AG09319 (cell line): Measurements from ENCODE around the gene ARAP1.

ENCODE experiments used
- DNase-seq: peaks from one replicate; pipeline ENCODE4 v3.0.0-alpha.2; 2010; ENCODE audit warnings: low read depth; ENCODE audit errors: extremely low read depth
- TF ChIP-seq, protein P1 (sequence below): IDR thresholded peaks from 2 replicates; pipeline ENCODE4 v1.5.1; 2011; ENCODE audit warnings: low read depth, mild to moderate bottlenecking, inconsistent platforms, low read length, moderate library complexity

Gene ARAP1

DNA sequence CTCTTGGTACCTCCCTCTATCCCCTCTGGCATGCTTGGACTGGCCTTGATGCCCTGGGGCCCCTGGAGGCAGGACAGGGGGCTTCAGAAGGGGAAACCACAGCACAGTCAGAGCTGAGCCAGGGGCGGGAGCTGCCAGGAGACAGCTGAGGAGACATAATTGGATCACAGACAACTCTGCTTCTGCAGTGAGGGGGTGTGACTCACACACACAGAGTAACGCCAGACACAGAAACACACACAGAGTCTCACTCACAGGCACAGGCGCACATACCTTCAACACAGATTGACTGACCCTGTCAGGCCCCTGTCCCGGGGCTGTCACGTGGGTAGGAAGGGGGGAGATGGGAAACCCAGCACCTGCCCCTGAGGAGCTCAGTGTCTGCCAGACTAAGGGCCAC, 21.1 kb upstream of the ARAP1 start:
- DNase-seq: peak; percentile 38

DNA sequence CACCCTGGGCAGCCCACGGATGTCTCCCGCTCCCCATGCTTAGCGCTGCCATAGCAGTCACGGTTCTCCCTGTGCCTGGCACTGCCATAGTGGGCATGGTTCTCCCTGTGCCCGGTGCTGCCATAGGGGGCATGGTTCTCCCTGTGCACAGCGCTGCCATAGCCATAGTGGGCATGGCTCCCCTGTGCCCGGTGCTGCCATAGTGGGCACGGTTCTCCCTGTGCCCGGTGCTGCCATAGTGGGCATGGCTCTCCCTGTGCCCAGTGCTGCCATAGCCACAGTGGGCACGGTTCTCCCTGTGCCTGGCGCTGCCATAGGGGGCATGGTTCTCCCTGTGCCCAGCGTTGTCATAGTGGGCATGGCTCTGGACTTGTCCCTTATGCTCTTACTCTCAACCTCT, 19.9 kb upstream of the ARAP1 start:
- DNase-seq: no peak

More for the DNA sequence above, 21.1 kb upstream of the ARAP1 start:
- TF ChIP-seq, protein P1, sequence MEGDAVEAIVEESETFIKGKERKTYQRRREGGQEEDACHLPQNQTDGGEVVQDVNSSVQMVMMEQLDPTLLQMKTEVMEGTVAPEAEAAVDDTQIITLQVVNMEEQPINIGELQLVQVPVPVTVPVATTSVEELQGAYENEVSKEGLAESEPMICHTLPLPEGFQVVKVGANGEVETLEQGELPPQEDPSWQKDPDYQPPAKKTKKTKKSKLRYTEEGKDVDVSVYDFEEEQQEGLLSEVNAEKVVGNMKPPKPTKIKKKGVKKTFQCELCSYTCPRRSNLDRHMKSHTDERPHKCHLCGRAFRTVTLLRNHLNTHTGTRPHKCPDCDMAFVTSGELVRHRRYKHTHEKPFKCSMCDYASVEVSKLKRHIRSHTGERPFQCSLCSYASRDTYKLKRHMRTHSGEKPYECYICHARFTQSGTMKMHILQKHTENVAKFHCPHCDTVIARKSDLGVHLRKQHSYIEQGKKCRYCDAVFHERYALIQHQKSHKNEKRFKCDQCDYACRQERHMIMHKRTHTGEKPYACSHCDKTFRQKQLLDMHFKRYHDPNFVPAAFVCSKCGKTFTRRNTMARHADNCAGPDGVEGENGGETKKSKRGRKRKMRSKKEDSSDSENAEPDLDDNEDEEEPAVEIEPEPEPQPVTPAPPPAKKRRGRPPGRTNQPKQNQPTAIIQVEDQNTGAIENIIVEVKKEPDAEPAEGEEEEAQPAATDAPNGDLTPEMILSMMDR: no peak

DNA sequence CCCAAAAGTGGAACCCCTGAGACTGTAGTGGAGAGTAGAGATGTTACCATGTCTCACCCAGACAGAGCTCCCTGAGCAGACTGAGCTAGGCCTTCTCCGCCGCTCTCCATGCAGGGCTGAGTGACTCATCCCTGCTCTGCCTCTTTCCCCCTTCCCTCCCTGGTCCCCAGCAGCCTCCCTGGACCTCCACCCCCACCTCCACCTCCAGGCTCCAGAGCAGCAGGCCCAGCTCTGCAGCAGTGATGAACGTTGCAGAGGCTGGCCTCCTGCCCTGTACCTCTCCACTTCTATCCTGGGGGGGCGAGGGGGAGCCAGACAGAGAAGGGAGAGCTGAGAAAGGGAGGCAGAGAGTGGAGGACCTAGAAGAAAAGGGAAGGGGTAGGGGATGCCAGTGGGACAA, 19.3 kb upstream of the ARAP1 start:
- no peak for DNase-seq
- TF ChIP-seq, protein P1: no peak

More for the DNA sequence above, 19.9 kb upstream of the ARAP1 start:
- TF ChIP-seq, protein P1: no peak

DNA sequence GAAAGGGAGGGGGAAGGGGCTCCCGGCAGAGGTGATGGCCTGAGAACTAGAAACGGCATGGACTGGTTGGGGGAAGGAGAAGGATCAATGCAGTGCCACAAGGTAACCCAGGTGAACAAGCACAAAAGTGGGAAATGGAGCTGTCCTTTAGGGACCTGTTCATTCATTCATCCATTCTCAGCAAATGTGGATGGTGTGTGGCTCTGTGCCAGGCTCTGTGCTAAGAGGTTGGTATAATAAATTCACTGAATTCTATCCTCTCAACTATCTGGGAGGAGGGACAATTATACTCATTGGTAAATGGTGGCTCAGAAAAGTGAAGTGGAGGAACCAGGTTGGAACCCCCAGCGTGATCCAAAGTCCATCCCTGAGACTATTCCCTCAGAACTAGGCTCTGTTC, 18.6 kb upstream of the ARAP1 start:
- TF ChIP-seq, protein P1: no peak

DNA sequence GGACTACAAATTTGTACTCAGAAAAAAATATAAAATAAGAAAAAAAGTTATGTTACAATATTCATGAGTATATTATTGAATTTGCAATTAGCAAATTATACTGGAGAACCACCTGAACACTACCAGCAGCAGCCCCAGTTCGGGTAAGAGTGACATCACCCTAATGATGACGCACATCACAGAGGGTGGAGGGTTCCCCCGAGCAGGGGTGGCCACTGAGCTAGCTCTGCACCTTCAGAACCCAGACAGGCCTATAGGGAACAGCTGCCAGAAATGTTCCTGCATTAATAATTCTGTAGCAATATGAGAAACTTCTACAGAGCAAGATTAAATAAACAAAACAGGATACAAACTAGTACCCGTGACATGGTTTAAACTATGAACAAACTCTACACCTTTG, 17.5 kb upstream of the ARAP1 start:
- no peak for DNase-seq
- TF ChIP-seq, protein P1: no peak

More for the DNA sequence above, 18.6 kb upstream of the ARAP1 start:
- no peak for DNase-seq

DNA sequence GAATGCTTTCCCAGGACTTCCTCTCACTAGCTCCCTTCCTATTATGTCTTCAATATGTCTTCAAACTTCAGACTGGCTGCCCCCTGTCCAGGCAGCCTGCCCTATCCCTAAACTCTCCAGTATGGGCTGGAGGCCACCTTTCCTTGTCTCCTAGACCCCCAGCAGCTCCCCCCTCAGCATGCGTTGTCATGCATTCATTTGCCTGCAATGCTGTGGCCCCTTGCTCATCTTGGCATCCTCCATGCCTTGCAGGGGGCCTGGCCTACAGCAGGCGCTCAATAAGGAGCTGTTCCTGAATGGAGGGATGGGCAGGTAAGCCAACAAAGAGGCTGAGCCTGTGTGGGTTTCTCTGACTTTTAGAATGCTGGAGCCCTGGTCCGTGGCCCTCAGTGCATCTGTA, 16.4 kb upstream of the ARAP1 start:
- no peak for DNase-seq
- TF ChIP-seq, protein P1: no peak

DNA sequence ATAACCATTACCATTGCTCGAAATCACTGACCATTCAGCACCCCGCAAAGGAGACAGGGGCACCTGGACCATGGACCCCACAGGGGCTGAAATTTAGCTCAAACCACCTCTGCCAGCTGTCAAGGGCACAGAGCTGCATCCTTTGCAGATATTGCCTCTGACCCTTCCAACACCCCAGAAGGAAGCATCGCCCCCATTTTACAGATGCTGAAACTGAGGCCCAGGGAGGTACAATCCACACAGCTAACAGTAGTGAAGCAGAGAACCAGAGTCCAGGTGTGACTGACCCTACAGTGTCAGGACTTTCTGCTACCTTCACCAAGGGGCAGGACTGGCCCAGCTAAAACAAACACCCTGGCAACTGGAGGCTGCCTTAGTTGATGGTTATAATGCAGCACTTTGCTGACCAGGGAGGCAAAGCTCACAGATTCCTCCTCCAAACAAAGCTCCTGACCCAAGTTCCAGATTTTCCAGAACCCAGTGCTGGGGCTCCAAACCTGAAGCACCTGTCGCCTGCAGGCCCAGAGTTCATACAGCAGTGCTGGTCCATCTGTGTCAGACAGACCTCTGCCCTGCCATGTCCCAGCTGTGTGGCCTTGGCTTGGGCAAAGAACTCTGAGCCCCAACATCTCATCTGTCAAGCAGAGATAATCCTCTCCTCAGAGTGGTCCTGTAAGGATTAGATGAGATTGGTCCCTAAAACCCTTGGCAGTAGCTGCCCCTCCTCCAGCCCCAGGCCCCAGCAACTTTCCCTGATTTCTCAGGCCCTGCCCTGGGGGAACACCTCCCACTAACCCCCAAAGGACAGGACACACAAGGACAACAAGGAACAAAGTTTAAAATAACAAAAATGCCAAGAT, 15.2 kb upstream of the ARAP1 start:
- TF ChIP-seq, protein P1: no peak

More for the DNA sequence above, 15.2 kb upstream of the ARAP1 start:
- DNase-seq: no peak
